NT2/D1 (cell line): ENCODE data around the gene MKNK1.
A peak's percentile ranks its signal among the peaks of the same experiment; 100 is the strongest.

Experiments
- DNase-seq: peaks from one replicate; pipeline ENCODE4 v3.0.0-alpha.2; 2011; ENCODE audit warnings: low read depth, low spot score
- H3K27me3 ChIP-seq: 2 replicates; pipeline ENCODE4 v1.6.0; 2011; ENCODE audit warnings: mild to moderate bottlenecking; ENCODE audit not compliant: insufficient read length, insufficient read depth
- H3K36me3 ChIP-seq: 2 replicates; pipeline ENCODE4 v1.6.1; 2011; ENCODE audit warnings: mild to moderate bottlenecking, low read length, mixed read lengths; ENCODE audit not compliant: insufficient read depth, insufficient read length
- H3K4me1 ChIP-seq: 2 replicates; pipeline ENCODE4 v1.5.1; 2011; ENCODE audit not compliant: insufficient read depth, insufficient read length
- H3K4me3 ChIP-seq: 2 replicates; pipeline ENCODE4 v1.5.1; 2011; ENCODE audit warnings: low read depth; ENCODE audit not compliant: insufficient read length
- H3K9ac ChIP-seq: 2 replicates; pipeline ENCODE4 v1.6.0; 2011; ENCODE audit warnings: low read depth; ENCODE audit not compliant: insufficient read length
- H3K9me3 ChIP-seq: 2 replicates; pipeline ENCODE4 v1.5.1; 2011; ENCODE audit warnings: mild to moderate bottlenecking, low read length; ENCODE audit not compliant: insufficient read depth
- SUZ12 ChIP-seq: IDR thresholded peaks from 2 replicates; pipeline ENCODE4 v1.6.1; 2011; ENCODE audit not compliant: insufficient read length, insufficient read depth; ENCODE audit errors: extremely low read depth
- YY1 ChIP-seq: IDR thresholded peaks from 2 replicates; pipeline ENCODE4 v1.6.1; 2011; ENCODE audit not compliant: insufficient read length, insufficient read depth
- ZNF274 ChIP-seq: IDR thresholded peaks from 2 replicates; pipeline ENCODE4 v1.6.1; 2011; ENCODE audit warnings: mild to moderate bottlenecking, low read depth, low read length

MKNK1 gene

DNA sequence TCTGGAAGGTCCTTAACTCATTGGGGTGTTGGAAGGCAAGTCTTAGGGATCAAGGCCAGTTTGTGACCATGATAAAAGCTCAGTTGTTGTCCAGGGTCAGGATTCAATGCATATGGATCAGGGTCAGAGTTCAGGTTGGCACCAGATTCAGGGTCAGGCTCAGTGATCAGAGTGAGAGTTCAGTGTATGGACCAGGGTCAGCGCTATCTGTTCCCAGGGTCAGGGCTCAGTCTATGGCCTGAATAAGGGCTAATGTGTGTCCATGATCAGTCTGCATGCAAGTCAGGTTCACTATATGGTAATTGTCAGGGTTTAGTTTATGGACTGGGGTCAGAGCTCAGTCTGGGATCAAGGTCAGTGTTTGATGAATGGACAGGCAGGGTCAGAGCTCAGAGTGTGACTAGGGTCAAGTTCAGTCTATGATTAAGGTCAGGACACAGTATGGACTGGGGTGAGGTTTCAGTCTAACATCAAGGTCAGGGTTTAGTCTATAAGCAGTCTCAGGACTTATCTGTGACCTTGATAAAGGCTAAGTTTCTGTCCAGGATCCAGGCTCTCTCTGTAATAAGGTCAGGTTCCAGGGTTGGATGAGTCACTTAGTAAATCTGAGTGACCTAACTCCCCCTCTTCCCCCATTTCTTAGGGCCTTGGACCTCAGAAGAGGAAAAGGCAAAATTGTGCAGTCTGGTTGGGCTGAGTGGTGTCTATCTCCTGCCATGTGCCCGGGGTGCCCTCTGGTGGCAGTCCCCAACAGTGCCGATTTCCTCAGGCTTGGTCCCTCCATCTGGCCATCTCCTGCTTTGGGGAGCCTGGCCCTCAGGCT lies 76.4 kb downstream of the MKNK1 start:
- Histone ChIP-seq H3K36me3 (no peaks in the 10 kb centered on the region), H3K27me3 (peaks cover 100% of the 10 kb centered on the region), H3K9me3 (no peaks in the 10 kb centered on the region), H3K4me1 (peaks cover 50% of the 10 kb centered on the region), H3K9ac (no peak overlapping the region), H3K4me3 (no peak overlapping the region)
- peak; percentile 82 for DNase-seq
- TF ChIP-seq SUZ12 (no peak), ZNF274 (no peak), YY1 (no peak)

DNA sequence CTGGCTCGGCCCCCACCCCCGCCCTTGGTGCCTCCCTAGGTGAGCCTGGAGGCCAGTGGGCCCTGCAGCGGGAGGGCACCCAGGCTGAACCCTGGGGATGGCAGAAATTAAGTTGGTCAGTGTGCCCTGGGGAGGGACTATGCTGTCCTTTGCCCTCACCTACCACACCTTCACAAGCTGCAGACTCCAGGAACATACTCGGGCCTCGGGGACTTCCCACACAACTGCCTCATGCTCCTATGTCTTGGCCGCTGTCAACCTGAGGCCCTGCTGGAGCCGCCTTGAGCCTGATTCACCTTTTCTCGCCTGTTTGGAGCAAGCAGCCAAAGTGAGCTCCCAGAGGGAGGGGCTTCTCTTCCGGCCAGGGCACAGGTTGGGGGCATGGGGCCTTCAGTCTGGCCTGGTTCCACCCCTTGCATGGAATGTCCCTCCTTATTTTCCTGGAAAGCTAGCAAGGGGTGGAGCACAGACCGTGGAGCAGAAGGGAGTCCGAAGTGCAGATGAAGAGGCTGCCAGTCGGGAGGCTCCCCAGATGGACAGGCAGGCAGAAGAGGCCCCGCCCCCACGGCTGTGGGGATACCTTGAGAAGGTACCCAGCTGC lies 77.3 kb downstream of the MKNK1 start:
- no peak for DNase-seq
- H3K4me3 ChIP-seq: no peak overlapping the region
- peaks cover 51% of the 10 kb centered on the region for H3K4me1 ChIP-seq
- peaks cover 100% of the 10 kb centered on the region for H3K27me3 ChIP-seq
- no peaks in the 10 kb centered on the region for H3K9me3 ChIP-seq
- H3K36me3 ChIP-seq: no peaks in the 10 kb centered on the region
- H3K9ac ChIP-seq: no peak overlapping the region
- TF ChIP-seq ZNF274: no peak
- no peak for TF ChIP-seq SUZ12

DNA sequence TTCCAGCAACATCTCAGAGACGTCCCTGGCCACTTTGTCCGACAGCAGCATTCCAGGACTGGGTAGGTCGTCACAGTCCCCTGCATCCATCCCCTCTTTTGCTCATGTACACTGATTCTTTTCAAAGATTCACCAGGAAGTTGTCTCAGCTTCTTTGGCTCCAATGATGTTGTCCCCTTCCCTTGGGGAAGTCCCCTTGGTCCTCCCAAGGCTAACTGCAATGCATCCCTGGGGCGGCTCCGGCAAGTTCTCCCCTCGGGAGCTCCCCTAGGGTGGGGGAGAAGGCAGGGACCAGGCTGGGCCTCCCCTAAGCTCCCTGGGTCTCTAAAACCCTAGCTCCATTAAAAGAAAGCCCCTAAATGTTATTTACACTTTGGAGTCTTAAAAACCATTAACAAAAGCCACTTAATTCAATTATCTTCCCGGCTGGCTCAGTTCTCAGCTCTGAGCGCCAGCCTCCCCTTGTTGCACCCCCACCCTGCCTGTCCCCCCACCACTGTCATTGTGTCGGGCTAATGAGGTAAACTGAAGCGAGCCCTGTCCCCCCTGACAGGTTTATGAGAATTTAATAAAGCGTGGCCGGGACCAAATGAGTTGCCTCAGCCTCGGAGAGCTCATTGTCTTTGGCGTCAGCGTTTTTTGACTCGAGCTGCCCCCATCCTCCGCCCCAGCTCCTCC lies 77.9 kb downstream of the MKNK1 start:
- no peak for DNase-seq
- Histone ChIP-seq H3K4me3 (no peak overlapping the region), H3K36me3 (no peaks in the 10 kb centered on the region)

DNA sequence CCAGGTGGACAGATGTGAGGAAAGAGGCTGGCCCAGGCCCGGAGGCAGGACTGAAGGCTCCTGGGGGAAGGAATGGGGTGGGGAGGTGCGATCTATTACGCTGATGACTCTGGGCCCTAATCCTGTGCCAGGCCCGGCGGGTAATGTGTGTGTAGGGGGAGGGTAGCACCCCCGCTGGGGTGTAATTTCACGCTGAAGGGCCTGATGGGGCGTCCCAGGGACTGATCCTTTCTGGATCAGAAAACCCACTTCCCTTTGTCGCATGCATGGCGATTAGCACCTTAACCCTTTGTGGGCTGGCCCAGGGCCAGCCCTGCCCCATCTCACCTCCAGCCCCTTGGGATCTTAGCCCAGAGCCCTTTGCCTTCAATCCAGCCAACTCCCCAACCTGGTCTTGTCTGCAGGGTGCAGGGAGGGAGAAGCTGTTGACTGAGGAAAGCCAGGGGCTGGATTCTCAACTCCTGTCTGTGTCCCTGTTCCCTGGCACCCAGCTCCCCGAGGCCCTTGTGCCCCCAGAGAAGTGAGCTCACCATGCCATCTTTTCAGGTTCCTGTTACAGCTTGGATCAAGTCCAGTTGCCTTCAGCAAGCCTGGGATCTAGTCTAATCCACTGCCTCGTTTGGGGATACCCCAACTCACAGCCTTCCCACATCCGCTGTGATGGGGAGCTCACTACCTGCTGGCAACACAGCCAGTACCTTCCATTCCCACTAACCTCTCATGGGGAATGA lies 78.7 kb downstream of the MKNK1 start:
- H3K9me3 ChIP-seq: no peaks in the 10 kb centered on the region
- peaks cover 97% of the 10 kb centered on the region for H3K27me3 ChIP-seq
- DNase-seq: no peak
- peaks cover 49% of the 10 kb centered on the region for H3K4me1 ChIP-seq
- no peak overlapping the region for H3K4me3 ChIP-seq
- no peak for TF ChIP-seq SUZ12
- no peak for TF ChIP-seq ZNF274
- no peak for TF ChIP-seq YY1
- H3K36me3 ChIP-seq: no peaks in the 10 kb centered on the region
- H3K9ac ChIP-seq: peak overlapping the region; percentile 47

More for the DNA sequence above, 77.9 kb downstream of the MKNK1 start:
- TF ChIP-seq SUZ12: peak; percentile 80
- no peak for TF ChIP-seq ZNF274
- TF ChIP-seq YY1: no peak
- Histone ChIP-seq H3K27me3 (peaks cover 99% of the 10 kb centered on the region), H3K4me1 (peaks cover 51% of the 10 kb centered on the region), H3K9me3 (no peaks in the 10 kb centered on the region), H3K9ac (no peak overlapping the region)

DNA sequence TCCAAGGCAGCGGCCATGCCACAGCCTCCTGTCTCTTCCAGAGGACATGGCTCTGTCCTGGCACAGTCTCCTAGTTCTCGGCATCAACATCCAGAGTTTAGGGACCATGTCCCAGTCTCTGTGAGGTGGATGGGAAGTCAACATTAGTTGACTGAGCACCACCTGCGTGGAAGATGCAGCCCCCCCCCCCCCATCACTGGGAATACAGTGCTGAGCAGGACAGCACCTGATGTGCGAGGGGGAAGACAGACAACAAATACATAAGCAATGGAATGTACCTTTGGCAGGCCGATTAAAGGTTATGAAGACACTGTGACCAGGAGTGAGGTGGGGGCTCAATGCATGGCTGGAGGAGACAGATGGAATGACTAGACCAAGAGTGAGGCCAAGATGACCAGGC lies 79.2 kb downstream of the MKNK1 start:
- no peaks in the 10 kb centered on the region for H3K9me3 ChIP-seq
- no peak for TF ChIP-seq ZNF274
- no peak for TF ChIP-seq SUZ12
- no peak for TF ChIP-seq YY1

DNA sequence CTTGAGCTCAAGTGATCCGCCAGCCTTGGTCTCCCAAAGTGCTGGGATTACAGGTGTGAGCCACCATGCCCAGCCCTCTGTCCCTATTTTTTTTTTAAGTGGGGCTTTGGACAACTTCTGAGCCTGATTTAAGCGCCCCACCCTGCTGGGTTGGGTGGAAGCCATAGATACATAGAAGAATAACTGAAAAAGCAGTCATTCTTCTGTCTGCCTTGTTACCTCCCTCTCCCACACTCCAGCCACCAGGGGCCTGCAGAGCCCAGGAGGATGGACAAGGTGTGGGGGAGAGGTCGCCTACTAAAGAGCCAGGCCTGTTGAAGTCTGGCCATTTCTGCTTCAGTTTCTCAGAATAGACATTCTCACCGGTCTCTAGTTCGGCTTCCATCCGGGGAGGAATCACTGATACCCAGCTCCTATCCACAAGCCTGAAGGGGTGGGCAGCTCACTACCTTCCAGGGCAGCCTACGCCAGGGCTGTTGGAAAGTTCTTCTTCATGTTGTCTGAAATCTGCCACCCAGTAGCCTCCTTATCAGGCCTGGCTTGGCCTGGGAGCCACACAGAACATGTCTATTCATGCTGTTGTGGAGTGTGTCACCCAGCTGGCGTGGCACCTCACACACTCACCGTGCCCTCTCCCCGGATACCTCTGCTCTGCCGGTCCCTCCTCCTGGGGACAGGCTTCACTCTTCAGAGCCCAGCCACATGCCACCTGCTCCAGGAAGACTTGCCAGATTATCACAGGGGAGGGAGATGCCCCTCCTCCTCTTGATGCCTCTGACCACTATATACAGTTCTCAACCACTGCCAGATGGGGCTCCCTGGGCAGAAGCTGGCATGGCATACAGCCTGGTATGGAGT lies 80.3 kb downstream of the MKNK1 start:
- H3K9ac ChIP-seq: no peak overlapping the region
- H3K4me3 ChIP-seq: no peak overlapping the region
- peaks cover 55% of the 10 kb centered on the region for H3K4me1 ChIP-seq
- no peak for DNase-seq
- H3K9me3 ChIP-seq: no peaks in the 10 kb centered on the region
- H3K27me3 ChIP-seq: peaks cover 87% of the 10 kb centered on the region
- TF ChIP-seq SUZ12 (no peak), YY1 (no peak), ZNF274 (no peak)
- no peaks in the 10 kb centered on the region for H3K36me3 ChIP-seq

More for the DNA sequence above, 79.2 kb downstream of the MKNK1 start:
- Histone ChIP-seq H3K4me3 (no peak overlapping the region), H3K27me3 (peaks cover 93% of the 10 kb centered on the region), H3K9ac (peak overlapping the region; percentile 47), H3K36me3 (no peaks in the 10 kb centered on the region), H3K4me1 (peaks cover 50% of the 10 kb centered on the region)
- DNase-seq: no peak
